K562 (cell line): Measurements from ENCODE around the gene MTRF1L. TPM values are rescaled to one million over a fixed set of nuclear protein-coding genes. Genes with fewer than 3 reads are reported as not detected.
A peak's percentile ranks its signal among the peaks of the same experiment; 100 is the strongest.

ENCODE experiments used
- BRD9 ChIP-seq: fragments of 450-650 bp; IDR thresholded peaks from 2 replicates; pipeline ENCODE4 v1.6.1; 2018; ENCODE audit warnings: low read depth; ENCODE audit not compliant: partially characterized antibody
- HNRNPH1 ChIP-seq: fragments of 200-400 bp; formaldehyde crosslinking; optimal IDR thresholded peaks from 2 replicates; pipeline ENCODE3; 2017; ENCODE audit warnings: low read depth, mild to moderate bottlenecking, low read length, moderate library complexity
- HNRNPK ChIP-seq: fragments of 200-400 bp; formaldehyde crosslinking; IDR thresholded peaks from one replicate; pipeline ENCODE4 v1.6.1; 2018; ENCODE audit warnings: mild to moderate bottlenecking, low read depth, low read length; ENCODE audit not compliant: poor library complexity, severe bottlenecking
- HSF4 ChIP-seq: fragments of 250-450 bp; sonication (Bioruptor Pico); IDR thresholded peaks from 2 replicates; pipeline ENCODE4 v2.1.2; 2022; ENCODE audit warnings: mild to moderate bottlenecking, moderate library complexity, borderline replicate concordance
- MCM3 ChIP-seq: fragments of 450-650 bp; IDR thresholded peaks from 2 replicates; pipeline ENCODE4 v1.6.1; 2016
- PHB ChIP-seq: fragments of 250-450 bp; sonication (Bioruptor Pico); IDR thresholded peaks from 2 replicates; pipeline ENCODE4 v1.5.0; 2021
- RAD51 ChIP-seq: fragments of 450-650 bp; IDR thresholded peaks from 2 replicates; pipeline ENCODE4 v1.7.1; 2016; ENCODE audit warnings: low read depth, mild to moderate bottlenecking, borderline replicate concordance
- RNF2 ChIP-seq: sonication (generic); IDR thresholded peaks from 2 replicates; pipeline ENCODE4 v1.6.1; 2016
- RUNX1 ChIP-seq: sonication (generic); IDR thresholded peaks from 2 replicates; pipeline ENCODE4 v1.6.1; 2016; ENCODE audit warnings: antibody characterized with exemption, low read depth
- SIN3A ChIP-seq, 2 experiments: fragments of 150-350 bp in 1 of 2; IDR thresholded peaks; 2 replicates each; pipeline ENCODE4 v1.6.1; 2011 to 2016; ENCODE audit warnings: borderline replicate concordance in 2 of 2, low read depth in 2 of 2, low read length in 2 of 2, mild to moderate bottlenecking in 2 of 2, moderate library complexity in 2 of 2; ENCODE audit not compliant: control insufficient read depth in 1 of 2
- SRSF9 ChIP-seq: fragments of 200-400 bp; formaldehyde crosslinking; IDR thresholded peaks from 2 replicates; pipeline ENCODE4 v1.6.1; 2017; ENCODE audit warnings: low read depth, low read length, borderline replicate concordance
- TARDBP ChIP-seq: fragments of 450-650 bp; IDR thresholded peaks from 2 replicates; pipeline ENCODE4 v1.6.1; 2016
- TEAD1 ChIP-seq, 2 experiments: fragments of 450-650 bp in 1 of 2; sonication (generic) in 1 of 2; formaldehyde crosslinking; IDR thresholded peaks; 2 replicates each; pipeline versions ENCODE4 v1.4.0 to v1.8.0; 2020 to 2022; ENCODE audit warnings: mild to moderate bottlenecking in 2 of 2, missing genetic modification reagents in 1 of 2
- TGIF2 ChIP-seq: sonication (generic); formaldehyde crosslinking; IDR thresholded peaks from 2 replicates; pipeline ENCODE4 v1.8.1; 2022; ENCODE audit warnings: mild to moderate bottlenecking, missing genetic modification reagents, moderate library complexity
- YBX1 ChIP-seq: fragments of 450-650 bp; IDR thresholded peaks from 2 replicates; pipeline ENCODE4 v1.7.1; 2016; ENCODE audit warnings: mild to moderate bottlenecking
- ZFP1 ChIP-seq: fragments of 450-650 bp; formaldehyde crosslinking; IDR thresholded peaks from 2 replicates; pipeline ENCODE4 v1.4.0; 2020; ENCODE audit warnings: mild to moderate bottlenecking, mixed read lengths
- ZNF124 ChIP-seq: sonication (generic); formaldehyde crosslinking; IDR thresholded peaks from 2 replicates; pipeline ENCODE4 v1.8.1; 2022; ENCODE audit warnings: missing genetic modification reagents
- ZNF143 ChIP-seq: sonication (generic); formaldehyde crosslinking; IDR thresholded peaks from 2 replicates; pipeline ENCODE4 v1.9.0; 2022; ENCODE audit warnings: mild to moderate bottlenecking, missing genetic modification reagents
- ZNF316 ChIP-seq: fragments of 450-650 bp; IDR thresholded peaks from 2 replicates; pipeline ENCODE4 v1.6.1; 2016
- ZNF445 ChIP-seq: fragments of 250-450 bp; sonication (Bioruptor Pico); IDR thresholded peaks from 2 replicates; pipeline ENCODE4 v1.4.0; 2020; ENCODE audit warnings: low read depth, mild to moderate bottlenecking, moderate library complexity
- ZNF584 ChIP-seq: fragments of 200-800 bp; sonication (Bioruptor generic); IDR thresholded peaks from 2 replicates; pipeline ENCODE4 v1.6.1; 2016; ENCODE audit warnings: low read depth, mild to moderate bottlenecking, missing genetic modification characterization, missing compliant biosample characterization
- polyA plus RNA-seq, 8 experiments: library from polyadenylated mRNA; depleted of rRNA in 4 of 8; stranded (reverse) in 5 of 8; unstranded in 3 of 8; fragments of >200 nt; fragmentation: Nextera tagmentation in 2 of 8; fragmentation: Illumina TruSeq in 1 of 8; extraction: Ambion mirVana in 2 of 8; extraction: Trizol in 1 of 8; gene quantifications; 2 replicates each; pipeline versions ENCODE4 v1.2.1 to v1.2.3, GENCODE V29; 2011 to 2014; ENCODE audit warnings: inconsistent platforms in 1 of 8, missing spikeins in 1 of 8
- total RNA-seq, 7 experiments: library from RNA; depleted of rRNA in 6 of 7; stranded (reverse); fragments of >200 nt in 6 of 7; fragmentation: Illumina TruSeq in 2 of 7; extraction: Trizol in 2 of 7; gene quantifications; 2 replicates each; pipeline versions ENCODE4 v1.2.1 to v1.2.3, GENCODE V29; 2011 to 2021; ENCODE audit warnings: low replicate concordance in 1 of 7
- TF ChIP-seq, protein P1 (sequence below): sonication (generic); formaldehyde crosslinking; IDR thresholded peaks from 2 replicates; pipeline ENCODE4 v1.8.0; 2022; ENCODE audit warnings: mild to moderate bottlenecking, missing genetic modification reagents
- TF ChIP-seq, protein P2 (sequence below): fragments of 250-450 bp; sonication (Bioruptor Pico); IDR thresholded peaks from 2 replicates; pipeline ENCODE4 v1.9.0; 2021; ENCODE audit warnings: mild to moderate bottlenecking
- TF ChIP-seq, protein P3 (sequence below): fragments of 250-450 bp; sonication (Bioruptor Pico); IDR thresholded peaks from 2 replicates; pipeline ENCODE4 v1.8.0; 2022; ENCODE audit warnings: moderate library complexity, mild to moderate bottlenecking, inconsistent platforms
- TF ChIP-seq, protein P4 (sequence below): fragments of 250-450 bp; sonication (Bioruptor Pico); IDR thresholded peaks from 2 replicates; pipeline ENCODE4 v1.5.0; 2021
- TF ChIP-seq, protein P5 (sequence below): fragments of 450-650 bp; IDR thresholded peaks from 2 replicates; pipeline ENCODE4 v1.6.1; 2016; ENCODE audit warnings: borderline replicate concordance

The MTRF1L gene
- total and polyA plus RNA-seq, 9 of the 15 experiments (the other 6 are each of a cell fraction or from before 2014, with no cell fraction given) = 10.7 to 34.0 (median 30.2) TPM

DNA sequence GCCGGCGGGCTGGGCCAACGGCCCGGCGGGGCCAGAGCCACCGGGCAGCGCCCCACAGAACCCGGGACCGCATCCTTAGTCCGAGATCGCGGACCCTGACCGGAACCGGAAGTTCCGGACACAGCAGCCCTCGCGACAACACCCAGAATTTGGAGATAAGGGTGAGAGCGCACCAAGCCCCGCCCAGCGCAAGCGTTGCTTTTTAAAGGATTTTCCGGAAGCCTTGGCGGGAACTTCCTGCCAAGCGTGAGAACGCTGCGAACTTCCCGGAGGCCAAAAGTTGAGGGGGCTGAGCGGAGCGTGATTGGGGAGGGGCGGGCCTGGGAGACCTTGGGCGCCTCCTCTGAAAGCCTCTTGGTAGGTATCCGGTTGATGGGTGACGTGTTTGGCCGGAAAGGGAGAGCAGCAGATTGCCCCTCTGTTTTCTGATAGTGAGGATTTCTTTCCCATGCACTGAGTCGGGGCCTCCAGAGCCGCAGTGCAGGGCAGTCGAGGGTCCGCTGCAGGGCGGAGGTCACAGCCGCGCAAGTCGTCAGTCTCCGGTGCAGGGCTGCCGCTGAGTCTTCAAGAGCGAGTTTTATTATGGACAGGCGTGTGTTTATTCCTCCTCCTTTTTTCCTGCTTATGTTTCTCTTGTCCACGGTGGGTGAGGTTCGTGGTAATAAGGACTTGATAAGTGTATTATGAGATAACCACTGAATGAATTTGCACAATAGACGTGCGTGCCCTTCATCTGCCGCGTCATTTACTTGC, at the start of gene MTRF1L (continued):
- TF ChIP-seq TGIF2 (CRISPR knock-in tag) = no peak
- TF ChIP-seq, protein P1, sequence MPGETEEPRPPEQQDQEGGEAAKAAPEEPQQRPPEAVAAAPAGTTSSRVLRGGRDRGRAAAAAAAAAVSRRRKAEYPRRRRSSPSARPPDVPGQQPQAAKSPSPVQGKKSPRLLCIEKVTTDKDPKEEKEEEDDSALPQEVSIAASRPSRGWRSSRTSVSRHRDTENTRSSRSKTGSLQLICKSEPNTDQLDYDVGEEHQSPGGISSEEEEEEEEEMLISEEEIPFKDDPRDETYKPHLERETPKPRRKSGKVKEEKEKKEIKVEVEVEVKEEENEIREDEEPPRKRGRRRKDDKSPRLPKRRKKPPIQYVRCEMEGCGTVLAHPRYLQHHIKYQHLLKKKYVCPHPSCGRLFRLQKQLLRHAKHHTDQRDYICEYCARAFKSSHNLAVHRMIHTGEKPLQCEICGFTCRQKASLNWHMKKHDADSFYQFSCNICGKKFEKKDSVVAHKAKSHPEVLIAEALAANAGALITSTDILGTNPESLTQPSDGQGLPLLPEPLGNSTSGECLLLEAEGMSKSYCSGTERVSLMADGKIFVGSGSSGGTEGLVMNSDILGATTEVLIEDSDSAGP (CRISPR knock-in tag) = no peak
- TF ChIP-seq ZNF143 (CRISPR knock-in tag) = no peak
- TF ChIP-seq, protein P2, sequence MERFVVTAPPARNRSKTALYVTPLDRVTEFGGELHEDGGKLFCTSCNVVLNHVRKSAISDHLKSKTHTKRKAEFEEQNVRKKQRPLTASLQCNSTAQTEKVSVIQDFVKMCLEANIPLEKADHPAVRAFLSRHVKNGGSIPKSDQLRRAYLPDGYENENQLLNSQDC (CRISPR knock-in tag) = no peak
- no peak for TF ChIP-seq TEAD1 (CRISPR knock-in tag; IDR thresholded peaks at IDR 0.05)
- TF ChIP-seq, protein P3, sequence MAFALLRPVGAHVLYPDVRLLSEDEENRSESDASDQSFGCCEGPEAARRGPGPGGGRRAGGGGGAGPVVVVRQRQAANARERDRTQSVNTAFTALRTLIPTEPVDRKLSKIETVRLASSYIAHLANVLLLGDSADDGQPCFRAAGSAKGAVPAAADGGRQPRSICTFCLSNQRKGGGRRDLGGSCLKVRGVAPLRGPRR (CRISPR knock-in tag) = no peak
- TF ChIP-seq ZNF124 (CRISPR knock-in tag) = no peak
- TF ChIP-seq TARDBP = no peak
- TF ChIP-seq ZNF445 (CRISPR knock-in tag) = no peak
- peak; percentile 14; the same call in 1 of the 2 replicates for TF ChIP-seq RAD51
- TF ChIP-seq, protein P4, sequence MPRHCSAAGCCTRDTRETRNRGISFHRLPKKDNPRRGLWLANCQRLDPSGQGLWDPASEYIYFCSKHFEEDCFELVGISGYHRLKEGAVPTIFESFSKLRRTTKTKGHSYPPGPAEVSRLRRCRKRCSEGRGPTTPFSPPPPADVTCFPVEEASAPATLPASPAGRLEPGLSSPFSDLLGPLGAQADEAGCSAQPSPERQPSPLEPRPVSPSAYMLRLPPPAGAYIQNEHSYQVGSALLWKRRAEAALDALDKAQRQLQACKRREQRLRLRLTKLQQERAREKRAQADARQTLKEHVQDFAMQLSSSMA = no peak
- TF ChIP-seq, protein P5, sequence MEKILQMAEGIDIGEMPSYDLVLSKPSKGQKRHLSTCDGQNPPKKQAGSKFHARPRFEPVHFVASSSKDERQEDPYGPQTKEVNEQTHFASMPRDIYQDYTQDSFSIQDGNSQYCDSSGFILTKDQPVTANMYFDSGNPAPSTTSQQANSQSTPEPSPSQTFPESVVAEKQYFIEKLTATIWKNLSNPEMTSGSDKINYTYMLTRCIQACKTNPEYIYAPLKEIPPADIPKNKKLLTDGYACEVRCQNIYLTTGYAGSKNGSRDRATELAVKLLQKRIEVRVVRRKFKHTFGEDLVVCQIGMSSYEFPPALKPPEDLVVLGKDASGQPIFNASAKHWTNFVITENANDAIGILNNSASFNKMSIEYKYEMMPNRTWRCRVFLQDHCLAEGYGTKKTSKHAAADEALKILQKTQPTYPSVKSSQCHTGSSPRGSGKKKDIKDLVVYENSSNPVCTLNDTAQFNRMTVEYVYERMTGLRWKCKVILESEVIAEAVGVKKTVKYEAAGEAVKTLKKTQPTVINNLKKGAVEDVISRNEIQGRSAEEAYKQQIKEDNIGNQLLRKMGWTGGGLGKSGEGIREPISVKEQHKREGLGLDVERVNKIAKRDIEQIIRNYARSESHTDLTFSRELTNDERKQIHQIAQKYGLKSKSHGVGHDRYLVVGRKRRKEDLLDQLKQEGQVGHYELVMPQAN = peak; percentile 73
- TF ChIP-seq HNRNPK = no peak
- TF ChIP-seq PHB (CRISPR knock-in tag) = no peak
- peak in 1 of 2 experiments; percentile 27; a peak in 1 of 4 replicates for TF ChIP-seq SIN3A (IDR thresholded peaks at IDR 0.05; ENCODE audit: borderline replicate concordance in 2 of 2, control insufficient read depth in 1 of 2, low read depth in 2 of 2, low read length in 2 of 2)
- TF ChIP-seq HSF4 (CRISPR knock-in tag) = no peak
- no peak for TF ChIP-seq RNF2
- no peak for TF ChIP-seq HNRNPH1
- no peak for TF ChIP-seq SRSF9
- no peak for TF ChIP-seq MCM3
- TF ChIP-seq RUNX1 = no peak
- no peak for TF ChIP-seq YBX1
- TF ChIP-seq BRD9 = no peak
- TF ChIP-seq ZFP1 (CRISPR knock-in tag) = peak; percentile 47; the same call in 1 of the 2 replicates
- no peak for TF ChIP-seq ZNF584 (CRISPR knock-in tag)
- TF ChIP-seq ZNF316 = peak; percentile 1; the same call in 1 of the 2 replicates
